Activated CD8-positive, alpha-beta T cell treated with anti-CD3 and anti-CD28 coated beads for 36 hours (primary cell): ENCODE measurements around the gene TAX1BP1. TPM values are rescaled to one million over a fixed set of nuclear protein-coding genes. Genes with fewer than 3 reads are reported as not detected.

Source experiments
- ATAC-seq: fragments of 200-7000 bp; cut with Tn5 transposase; one replicate; pipeline ENCODE4 v1.10.0; 2021; ENCODE audit warnings: mild to moderate bottlenecking, moderate library complexity
- CTCF ChIA-PET: fragments of 350-600 bp; sonication (Branson Sonifier 250); formaldehyde crosslinking; loops from one replicate; lab custom pipeline; 2021; ENCODE audit warnings: antibody characterized with exemption; lab: Charles Lee
- POLR2A ChIA-PET: fragments of 350-600 bp; sonication (Branson Sonifier 250); formaldehyde crosslinking; loops from one replicate; lab custom pipeline; 2021; ENCODE audit warnings: antibody characterized with exemption; lab: Charles Lee
- DNase-seq: peaks from one replicate; pipeline ENCODE4 v3.0.0-alpha.2; 2020
- H3K27ac Mint-ChIP-seq: one replicate; pipeline ENCODE4 v1.8.0; 2021; ENCODE audit warnings: mild to moderate bottlenecking, mixed read lengths
- H3K27me3 Mint-ChIP-seq: one replicate; pipeline ENCODE4 v1.8.0; 2021; ENCODE audit warnings: mixed read lengths
- H3K36me3 Mint-ChIP-seq: one replicate; pipeline ENCODE4 v1.8.0; 2021; ENCODE audit warnings: low read depth, mixed read lengths
- H3K4me1 Mint-ChIP-seq: one replicate; pipeline ENCODE4 v1.8.0; 2021; ENCODE audit warnings: low read depth, mixed read lengths
- H3K4me3 Mint-ChIP-seq: one replicate; pipeline ENCODE4 v1.8.0; 2021; ENCODE audit warnings: mild to moderate bottlenecking, moderate library complexity, mixed read lengths
- H3K9me3 Mint-ChIP-seq: one replicate; pipeline ENCODE4 v1.8.0; 2021; ENCODE audit warnings: mixed read lengths
- intact Hi-C: fragments of 100-400 bp; cut with micrococcal nuclease; formaldehyde crosslinking; loops from one replicate; pipeline ENCODE4 v1.10.0; 2022
- total RNA-seq, 2 experiments: library from RNA; stranded (reverse); gene quantifications; one replicate each; pipeline ENCODE4 v1.2.3, GENCODE V29; 2021
- TF ChIP-seq, protein P1 (sequence below): fragments of 200-600 bp; IDR thresholded peaks from one replicate; pipeline ENCODE4 v1.8.0; 2022; ENCODE audit warnings: antibody characterized with exemption, mild to moderate bottlenecking

The TAX1BP1 gene
- total RNA-seq, 2 experiments from 2014 or later: 90.5 to 94.6 TPM

DNA sequence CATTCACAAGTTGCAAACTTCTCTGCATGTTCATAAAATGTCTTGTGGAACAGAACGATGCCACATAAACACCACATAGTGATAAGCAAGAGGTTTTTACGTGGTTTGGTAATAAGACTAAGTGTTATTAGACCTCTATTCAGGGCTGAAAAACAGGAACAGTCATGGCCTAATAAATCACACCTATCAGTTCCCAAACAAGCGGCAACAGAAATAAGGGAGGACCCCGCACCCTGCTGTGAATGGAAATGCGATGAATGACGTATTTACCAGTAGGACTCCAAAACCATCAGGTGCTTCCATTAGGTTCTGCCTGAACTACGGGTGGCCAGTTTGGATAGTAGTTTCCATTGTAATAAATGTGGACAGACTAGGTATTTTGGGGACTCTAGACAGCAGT, 129.1 kb downstream of the TAX1BP1 start:
- no peaks in the 10 kb centered on the region for H3K36me3 Mint-ChIP-seq
- intact Hi-C loops: no loop called here
- ChIA-PET CTCF (no interaction called here), POLR2A (no interaction called here)
- TF ChIP-seq, protein P1, sequence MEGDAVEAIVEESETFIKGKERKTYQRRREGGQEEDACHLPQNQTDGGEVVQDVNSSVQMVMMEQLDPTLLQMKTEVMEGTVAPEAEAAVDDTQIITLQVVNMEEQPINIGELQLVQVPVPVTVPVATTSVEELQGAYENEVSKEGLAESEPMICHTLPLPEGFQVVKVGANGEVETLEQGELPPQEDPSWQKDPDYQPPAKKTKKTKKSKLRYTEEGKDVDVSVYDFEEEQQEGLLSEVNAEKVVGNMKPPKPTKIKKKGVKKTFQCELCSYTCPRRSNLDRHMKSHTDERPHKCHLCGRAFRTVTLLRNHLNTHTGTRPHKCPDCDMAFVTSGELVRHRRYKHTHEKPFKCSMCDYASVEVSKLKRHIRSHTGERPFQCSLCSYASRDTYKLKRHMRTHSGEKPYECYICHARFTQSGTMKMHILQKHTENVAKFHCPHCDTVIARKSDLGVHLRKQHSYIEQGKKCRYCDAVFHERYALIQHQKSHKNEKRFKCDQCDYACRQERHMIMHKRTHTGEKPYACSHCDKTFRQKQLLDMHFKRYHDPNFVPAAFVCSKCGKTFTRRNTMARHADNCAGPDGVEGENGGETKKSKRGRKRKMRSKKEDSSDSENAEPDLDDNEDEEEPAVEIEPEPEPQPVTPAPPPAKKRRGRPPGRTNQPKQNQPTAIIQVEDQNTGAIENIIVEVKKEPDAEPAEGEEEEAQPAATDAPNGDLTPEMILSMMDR: no peak
- H3K27ac Mint-ChIP-seq: no peak overlapping the region
- H3K27me3 Mint-ChIP-seq: no peaks in the 10 kb centered on the region
- H3K4me1 Mint-ChIP-seq: no peaks in the 10 kb centered on the region
- H3K4me3 Mint-ChIP-seq: no peak overlapping the region
- DNase-seq (no peak), ATAC-seq (no peak)
- no peaks in the 10 kb centered on the region for H3K9me3 Mint-ChIP-seq

DNA sequence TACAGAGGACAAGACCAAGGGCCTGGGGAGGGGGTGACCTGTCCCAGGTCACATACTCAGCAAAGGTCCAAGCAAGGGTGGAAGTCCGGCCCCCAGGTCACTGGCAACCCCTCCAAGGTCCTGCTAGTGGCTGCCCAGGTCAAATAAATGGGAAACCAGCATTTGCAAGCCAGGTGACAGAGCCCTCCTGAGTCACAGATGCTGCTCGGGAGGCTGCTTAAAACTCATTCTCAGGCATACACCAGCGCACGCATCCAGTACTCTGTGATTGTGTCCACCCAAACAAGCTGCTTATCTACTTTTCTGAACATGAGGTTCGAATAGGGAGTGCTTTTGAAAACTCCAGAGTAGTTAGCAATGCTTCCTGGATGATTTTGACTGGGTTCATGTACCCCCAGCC, 130.6 kb downstream of the TAX1BP1 start:
- ChIA-PET POLR2A (no interaction called here), CTCF (no interaction called here)
- DNase-seq (no peak), ATAC-seq (no peak)
- Mint-ChIP-seq H3K27ac (no peak overlapping the region), H3K4me1 (no peaks in the 10 kb centered on the region), H3K4me3 (no peak overlapping the region), H3K27me3 (no peaks in the 10 kb centered on the region), H3K36me3 (no peaks in the 10 kb centered on the region), H3K9me3 (no peaks in the 10 kb centered on the region)
- TF ChIP-seq, protein P1: no peak
- intact Hi-C loops: no loop called here

DNA sequence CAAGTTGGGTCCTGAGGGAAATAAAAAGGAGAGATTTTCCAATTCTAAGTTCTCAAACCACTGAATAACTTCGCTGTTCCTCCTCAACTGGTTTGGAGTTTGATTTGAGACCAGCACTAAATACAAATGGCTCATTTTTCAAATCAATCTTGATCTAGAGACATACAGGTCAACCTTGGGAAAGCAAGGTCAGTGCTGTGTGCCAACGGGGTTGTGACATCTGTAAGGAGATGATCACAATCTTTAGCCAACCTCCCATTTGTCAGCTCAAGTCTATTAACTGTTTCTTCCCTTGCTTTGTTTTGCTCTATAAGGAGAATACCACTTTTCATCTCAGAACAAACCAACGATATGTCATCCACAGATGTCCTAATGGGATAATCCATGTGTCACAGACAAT, 131.1 kb downstream of the TAX1BP1 start:
- Mint-ChIP-seq H3K9me3 (no peaks in the 10 kb centered on the region), H3K4me1 (no peaks in the 10 kb centered on the region), H3K27me3 (no peaks in the 10 kb centered on the region), H3K27ac (no peak overlapping the region), H3K36me3 (no peaks in the 10 kb centered on the region), H3K4me3 (no peak overlapping the region)
- TF ChIP-seq, protein P1: no peak
- ChIA-PET POLR2A (no interaction called here), CTCF (no interaction called here)
- DNase-seq (no peak), ATAC-seq (no peak)
- intact Hi-C loops: no loop called here

DNA sequence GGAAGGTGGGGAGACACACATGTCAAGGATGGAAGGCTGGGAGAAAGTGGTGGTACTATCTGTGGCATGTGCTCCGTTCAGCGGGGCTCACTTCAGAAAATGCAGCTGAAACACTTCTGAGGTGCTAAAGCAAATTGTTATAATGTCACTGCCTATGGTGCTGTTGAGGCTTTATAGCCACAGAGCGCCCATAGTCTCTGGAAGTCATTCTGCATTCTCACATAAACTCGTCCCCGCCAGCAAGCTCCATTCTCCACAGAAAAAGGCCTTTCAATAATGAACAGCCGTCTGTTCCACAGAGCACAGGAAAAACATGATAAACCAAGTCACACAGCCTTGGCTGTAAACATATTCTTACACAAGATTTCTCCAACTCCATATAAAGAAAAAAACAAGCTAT, 131.9 kb downstream of the TAX1BP1 start:
- POLR2A ChIA-PET: no interaction called here
- CTCF ChIA-PET: no interaction called here
- no peaks in the 10 kb centered on the region for H3K36me3 Mint-ChIP-seq

DNA sequence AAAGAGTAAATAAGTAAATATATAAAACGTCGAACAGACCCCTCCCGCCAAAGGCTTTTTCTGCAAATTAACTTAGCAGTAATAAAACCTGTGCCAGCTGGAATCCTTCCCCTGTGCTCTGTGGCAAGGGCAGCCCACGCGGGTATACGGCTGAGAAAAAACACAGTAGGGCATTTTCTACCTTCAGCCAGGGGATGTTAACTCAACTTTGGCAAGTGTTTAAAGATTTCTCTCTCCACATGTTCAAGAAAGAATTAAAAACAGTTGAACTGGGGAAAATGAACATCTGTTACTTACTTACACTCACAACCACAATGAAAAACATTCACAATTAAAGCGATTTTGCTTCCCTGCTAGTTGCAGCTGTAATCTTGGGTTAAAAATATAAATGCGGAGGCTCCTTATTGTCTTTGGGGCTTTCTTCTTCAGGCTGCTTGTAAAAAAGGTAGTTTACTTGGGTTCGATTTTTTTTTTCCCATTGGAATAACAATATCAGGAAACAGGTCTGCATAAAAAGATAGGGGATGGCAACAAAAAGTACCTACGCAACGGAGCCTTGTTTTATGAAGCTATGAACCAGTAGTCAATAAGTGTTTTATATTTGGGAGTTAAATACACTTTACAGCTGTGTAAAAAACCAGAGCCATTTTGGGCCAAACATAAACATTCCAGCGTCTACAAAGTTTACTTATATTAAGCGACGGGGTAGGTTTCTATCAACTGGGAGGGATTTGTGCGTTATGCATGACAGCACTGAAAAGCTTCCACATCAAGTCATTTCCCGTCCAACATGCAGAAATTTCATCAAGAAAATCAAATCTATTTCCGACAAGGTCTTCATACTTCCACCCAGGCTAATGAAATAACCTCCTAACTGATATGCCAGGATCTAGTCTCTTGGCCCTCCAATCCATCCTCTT, 132.7 kb downstream of the TAX1BP1 start:
- no peak for ATAC-seq
- DNase-seq: no peak
- Mint-ChIP-seq H3K27ac (no peak overlapping the region), H3K36me3 (no peaks in the 10 kb centered on the region), H3K4me1 (no peaks in the 10 kb centered on the region), H3K27me3 (no peaks in the 10 kb centered on the region), H3K9me3 (no peaks in the 10 kb centered on the region), H3K4me3 (no peak overlapping the region)
- intact Hi-C loops: no loop called here
- ChIA-PET POLR2A (no interaction called here), CTCF (interaction anchor here (0.6 kb wide), 1 partner anchor 143 kb away, joined by 3 read pairs; no protein-coding TSS in a partner anchor)
- TF ChIP-seq, protein P1: no peak

More for the DNA sequence above, 131.9 kb downstream of the TAX1BP1 start:
- Mint-ChIP-seq H3K27me3 (no peaks in the 10 kb centered on the region), H3K27ac (no peak overlapping the region), H3K4me3 (no peak overlapping the region), H3K9me3 (no peaks in the 10 kb centered on the region), H3K4me1 (no peaks in the 10 kb centered on the region)
- TF ChIP-seq, protein P1: no peak
- no peak for ATAC-seq
- intact Hi-C loops: no loop called here
- DNase-seq: no peak
